Medulla oblongata (tissue), 1 donor: Measurements from ENCODE around the gene BIRC7.

Source experiments
- DNase-seq: peaks from one replicate; pipeline ENCODE4 v3.0.0-alpha.2; 2015; ENCODE audit errors: extremely low spot score

Gene BIRC7

GRCh38 chr20:63264519-63264918, 28.8 kb downstream of the BIRC7 start:
- no peak for DNase-seq

GRCh38 chr20:63265891-63266515, 30.3 kb downstream of the BIRC7 start:
- DNase-seq, result no peak

- DNase-seq, result no peak
Measured at GRCh38 chr20:63267691-63268090, 32.0 kb downstream of the BIRC7 start.

DNA sequence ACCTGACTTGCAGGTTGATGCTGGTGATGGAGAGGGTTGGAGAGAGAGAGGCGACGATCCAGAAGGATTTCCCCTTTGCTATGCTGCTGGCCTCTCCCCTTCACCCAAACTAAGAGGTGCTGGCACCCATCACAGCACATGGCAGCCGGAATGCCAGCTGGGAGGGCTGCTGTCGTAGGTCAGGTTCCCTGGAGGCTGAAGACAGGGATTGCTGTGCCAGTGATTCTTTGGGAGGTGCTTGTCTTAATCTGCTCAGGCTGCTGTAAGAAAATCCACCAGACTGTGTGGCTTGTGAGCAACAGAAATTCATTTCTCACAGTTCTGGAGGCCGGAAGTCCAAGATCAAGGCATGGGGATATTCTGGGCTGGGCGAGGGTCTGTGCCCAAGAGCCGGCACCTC, 32.6 kb downstream of the BIRC7 start:
- no peak for DNase-seq

DNA sequence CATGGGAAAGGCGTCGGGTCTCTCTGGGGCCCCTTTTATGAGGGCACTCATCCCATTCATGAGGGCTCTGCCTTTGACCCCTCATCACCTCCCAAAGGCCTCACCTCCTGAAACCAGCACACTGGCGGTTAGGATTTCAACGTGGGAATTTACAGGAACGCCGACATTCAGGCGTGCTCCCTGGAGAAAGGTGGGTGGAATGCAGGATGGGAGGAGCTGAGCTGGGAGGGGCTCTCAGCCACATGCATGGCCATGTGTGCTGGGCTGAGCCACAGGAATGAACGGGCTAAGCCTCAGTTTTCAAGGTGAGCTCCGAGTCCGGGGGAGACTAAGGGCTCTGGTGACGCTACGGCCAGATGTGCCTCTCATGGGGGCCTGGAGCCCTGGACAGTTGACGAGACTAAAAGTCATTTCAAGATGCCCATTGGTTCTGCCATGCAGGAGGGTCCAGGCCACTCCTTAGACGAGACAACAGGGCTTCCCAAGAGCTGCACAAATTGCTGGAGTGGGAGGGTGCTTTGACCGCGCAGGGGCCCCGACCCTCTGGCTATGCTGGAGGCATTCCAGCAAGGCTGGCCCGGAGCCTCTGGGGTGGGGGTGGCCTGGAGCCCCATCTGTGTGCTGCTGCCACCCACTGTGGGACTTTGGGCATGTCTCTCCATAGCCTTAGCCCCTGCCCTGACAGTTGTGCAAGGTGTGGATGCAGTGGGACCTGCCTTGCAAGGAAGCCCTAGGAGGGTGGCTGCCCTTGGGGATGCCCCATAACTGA, 33.1 kb downstream of the BIRC7 start:
- DNase-seq, result no peak

DNA sequence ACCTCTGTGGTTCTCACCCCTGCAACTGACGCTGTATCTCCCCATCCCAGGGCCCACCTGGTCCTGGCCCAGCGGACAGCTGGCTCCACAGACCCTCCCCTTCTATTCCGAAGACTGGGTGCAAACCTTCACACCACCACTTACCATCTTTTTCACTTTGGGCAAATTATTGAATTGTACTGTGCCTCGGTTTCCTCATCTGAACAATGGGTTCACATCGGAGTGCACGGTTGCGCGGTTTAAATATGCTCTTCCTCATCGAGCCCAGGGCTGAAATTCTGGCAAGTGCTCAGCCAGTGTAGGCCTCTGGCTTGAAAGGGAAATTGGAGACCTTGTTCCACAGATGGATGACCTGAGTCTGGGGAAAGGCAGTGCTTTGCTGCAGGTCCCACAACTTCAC, 34.0 kb downstream of the BIRC7 start:
- DNase-seq, result no peak

GRCh38 chr20:63270606-63271325, 35.1 kb downstream of the BIRC7 start:
- no peak for DNase-seq

DNA sequence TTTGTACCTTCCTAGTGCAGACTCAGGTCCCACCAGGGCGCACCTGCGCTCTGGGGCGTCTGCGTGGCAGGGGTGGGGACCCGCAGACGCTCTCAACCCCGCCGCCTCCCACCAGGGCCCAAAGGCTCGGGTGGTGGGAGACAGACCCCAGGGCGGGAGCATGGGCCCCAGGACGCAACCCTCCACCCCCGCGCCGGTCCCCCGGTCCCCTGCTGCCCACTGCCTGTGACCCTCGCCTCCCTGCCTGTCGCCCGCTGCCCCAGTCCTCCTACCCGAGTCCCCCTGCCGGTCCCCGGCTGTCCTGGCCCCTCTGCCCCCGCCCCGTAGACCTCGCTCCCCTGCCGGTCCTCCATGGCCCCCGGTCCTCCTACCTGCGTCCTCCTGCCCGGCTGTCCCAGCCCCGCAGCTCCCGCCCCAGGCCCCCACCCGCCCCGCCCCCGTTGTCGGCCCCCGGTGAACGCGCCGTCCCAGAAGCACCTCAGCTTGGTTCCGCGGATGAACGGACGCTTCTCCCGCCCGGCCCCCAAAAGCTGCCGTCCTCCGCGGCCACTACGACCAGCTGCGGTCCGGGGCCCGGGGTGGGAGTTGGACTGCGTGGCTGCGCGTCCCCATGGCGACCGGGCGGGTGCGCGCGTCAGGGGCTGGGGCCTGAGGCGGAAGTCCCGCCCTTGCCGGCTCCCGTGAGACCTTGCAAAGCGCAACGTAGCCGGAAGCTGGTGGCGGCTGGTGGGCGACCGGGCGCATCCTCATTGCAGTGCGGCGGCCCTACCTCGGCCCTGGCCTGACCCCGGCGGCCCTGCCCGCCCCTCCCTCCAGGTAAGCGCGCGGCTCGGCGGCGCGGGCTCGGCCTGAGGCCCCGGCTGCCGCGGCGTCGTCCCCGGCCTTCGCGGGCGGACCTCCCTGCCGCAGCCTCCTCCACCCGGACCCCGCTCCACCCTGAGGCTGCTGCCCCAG, 36.7 kb downstream of the BIRC7 start, which contains the start of gene ARFGAP1:
Gene ARFGAP1, plus strand, starts transcription at position 709 of the 954 bp plus-strand sequence. CDS start 2,768 bp downstream, outside the sequence.
- DNase-seq, result peak; percentile 88

GRCh38 chr20:63273059-63273579, 37.4 kb downstream of the BIRC7 start:
- no peak for DNase-seq

DNA sequence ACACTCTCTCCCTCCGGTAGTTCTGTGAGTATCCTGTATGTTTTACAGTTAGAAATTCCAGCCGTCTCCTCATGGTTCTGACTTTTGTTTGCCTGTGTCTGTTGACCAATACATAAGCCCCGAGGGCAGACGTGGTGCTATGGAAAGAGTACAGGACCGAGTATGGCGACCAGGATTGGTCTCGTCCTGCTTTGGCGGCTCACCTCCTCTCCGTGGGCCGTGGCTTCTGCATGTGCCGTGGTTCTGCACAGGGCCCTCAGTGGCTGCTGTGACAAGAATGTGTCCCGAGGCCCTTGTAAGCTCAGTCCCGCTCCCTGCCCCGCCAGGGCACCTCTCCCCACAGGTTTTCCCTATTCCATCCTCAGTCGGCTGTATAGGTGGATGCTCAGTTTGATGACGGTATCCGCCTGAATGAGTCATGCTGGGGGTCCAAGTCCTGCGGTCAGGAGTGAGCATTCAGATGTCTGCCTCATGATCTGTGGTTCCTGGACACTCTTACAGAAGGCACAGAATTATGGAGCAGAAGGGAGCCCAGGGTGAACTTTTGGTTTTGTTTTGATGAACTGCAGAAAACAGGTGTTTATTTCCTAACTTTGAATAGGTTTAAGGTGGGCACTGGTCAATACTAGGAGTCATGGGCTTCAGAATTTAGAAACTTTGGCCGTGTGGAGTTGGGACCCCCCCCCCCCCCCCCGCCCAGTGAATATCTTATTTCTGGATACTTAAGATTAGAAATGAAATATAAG, 38.1 kb downstream of the BIRC7 start:
- DNase-seq, result no peak

DNA sequence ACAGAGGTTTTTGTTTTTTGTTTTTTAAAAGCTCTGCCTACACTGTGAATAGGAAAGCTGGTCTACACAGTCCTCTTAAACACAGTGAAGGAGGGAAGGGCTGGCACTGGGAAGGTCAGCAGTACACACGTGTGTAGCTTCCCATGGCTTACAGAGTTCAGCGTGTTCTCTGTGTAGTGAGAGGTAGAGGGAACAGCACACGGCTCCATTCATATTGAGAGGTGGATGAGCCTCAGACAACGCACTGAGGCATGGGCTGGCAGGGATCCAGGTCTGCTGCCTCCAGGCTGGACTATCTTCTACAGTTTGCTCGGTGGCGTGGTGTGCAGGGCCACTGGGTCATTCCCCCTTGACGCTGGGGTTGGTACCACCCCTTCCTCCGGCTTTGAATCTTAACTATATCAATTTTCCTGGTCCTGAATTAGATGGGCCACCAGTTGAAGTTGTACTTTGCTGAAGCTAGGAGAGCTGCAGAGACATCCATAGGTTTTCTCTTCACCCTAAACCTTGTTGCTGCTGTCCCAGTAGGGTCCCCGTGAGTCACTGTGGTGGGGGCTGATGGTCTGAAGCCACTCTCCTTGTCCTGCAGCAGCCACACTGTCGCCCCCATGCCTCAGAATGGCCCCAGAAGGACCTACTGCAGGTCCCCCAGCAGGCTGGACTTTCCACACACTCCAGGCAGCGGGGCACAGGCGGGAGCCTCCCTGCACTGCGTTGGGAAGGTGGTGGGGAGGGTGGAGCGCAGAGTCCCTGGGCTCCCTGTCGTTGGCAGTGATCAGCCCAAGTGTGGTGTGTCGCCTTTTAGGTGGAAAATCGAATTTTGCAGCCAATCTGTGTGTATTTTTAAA, 38.9 kb downstream of the BIRC7 start:
- no peak for DNase-seq

- DNase-seq, result no peak
Measured at GRCh38 chr20:63275825-63276224, 40.1 kb downstream of the BIRC7 start.

GRCh38 chr20:63276956-63277355, 41.3 kb downstream of the BIRC7 start:
- no peak for DNase-seq

DNA sequence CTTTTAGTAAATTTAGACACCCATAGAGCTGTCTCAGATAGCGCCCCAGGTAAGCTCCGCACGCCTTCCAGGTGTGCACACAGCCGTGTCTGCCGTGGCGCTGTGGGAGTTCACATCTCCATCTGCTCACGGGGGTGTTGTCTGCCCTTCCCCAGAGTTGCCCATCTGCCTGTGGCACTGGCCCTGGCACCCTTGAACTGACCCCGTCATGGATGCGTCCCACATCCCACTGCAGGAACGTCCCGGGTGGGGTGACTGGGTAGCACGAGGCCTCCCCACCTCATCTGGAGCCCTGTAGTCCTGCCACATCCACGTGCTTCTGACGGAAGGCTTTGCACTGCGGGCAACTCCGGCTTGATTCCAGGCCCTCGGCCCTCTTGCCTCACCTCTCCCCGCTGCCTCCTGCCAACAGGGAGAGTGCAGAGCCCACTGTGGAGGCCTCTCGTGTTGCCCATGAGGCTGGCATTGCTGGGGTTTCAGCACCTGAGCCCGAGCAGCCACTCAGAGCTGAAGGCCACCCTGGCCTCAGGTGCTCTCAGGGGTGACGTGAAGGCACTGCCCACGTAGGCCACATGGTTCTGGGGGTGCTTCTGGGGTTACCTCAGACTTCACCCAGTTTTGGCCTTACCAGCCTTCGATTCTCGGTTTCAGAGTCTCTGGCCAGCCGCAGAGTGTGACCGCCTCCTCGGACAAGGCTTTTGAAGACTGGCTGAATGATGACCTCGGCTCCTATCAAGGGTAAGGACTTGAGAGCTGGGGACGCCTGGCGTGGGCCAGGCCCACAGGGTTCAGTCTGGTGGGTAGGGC, 42.0 kb downstream of the BIRC7 start:
- no peak for DNase-seq

DNA sequence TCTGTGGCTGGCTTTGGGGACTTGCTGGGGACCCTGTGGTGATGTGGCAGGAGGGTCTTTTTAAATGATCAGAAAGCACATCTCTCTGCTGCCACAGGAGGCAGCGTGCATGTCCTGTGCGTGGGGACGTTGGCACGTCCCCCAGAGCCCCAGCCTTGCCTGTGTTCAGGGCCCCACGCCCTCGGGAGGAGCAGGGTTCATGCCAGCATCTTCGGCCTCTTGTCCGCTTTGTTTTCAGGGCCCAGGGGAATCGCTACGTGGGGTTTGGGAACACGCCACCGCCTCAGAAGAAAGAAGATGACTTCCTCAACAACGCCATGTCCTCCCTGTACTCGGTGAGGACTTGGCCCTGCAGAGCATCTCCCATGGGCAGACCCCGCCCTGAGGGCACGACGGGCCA, 43.0 kb downstream of the BIRC7 start:
- no peak for DNase-seq

- no peak for DNase-seq
Measured at GRCh38 chr20:63279931-63280330, 44.2 kb downstream of the BIRC7 start.

GRCh38 chr20:63280371-63280770, 44.7 kb downstream of the BIRC7 start:
- no peak for DNase-seq

DNA sequence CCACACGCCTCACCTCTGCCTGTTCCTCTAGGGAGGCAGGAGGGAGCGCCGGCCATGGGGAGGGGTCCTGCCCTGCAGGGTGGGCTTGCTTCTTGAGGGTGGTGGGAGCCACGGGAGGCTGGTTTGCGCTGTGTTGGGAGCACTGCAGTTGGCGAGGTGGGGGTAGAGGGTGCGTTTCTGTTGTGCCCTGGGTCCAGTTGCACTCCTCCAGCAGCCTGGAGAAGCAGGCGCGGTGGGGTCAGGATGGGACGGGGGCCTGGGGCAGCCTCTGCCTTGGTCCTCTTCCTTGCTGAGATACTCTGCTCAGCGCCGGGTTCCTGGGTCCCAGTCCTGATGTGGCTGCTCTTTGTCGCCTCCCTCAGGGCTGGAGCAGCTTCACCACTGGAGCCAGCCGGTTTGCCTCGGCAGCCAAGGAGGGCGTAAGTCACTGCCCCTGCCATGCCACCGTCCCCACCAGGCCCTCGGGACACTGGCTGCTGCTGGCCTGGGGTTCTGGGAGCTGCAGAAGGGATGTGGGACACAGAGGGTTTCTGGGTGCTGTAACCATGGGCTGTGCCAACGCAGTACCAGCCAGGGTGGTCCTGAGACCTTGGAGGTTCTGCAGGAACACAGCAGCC, 45.3 kb downstream of the BIRC7 start:
- DNase-seq, result no peak
